ENCODE measurements around the gene FANCG.

Gene FANCG

DNA sequence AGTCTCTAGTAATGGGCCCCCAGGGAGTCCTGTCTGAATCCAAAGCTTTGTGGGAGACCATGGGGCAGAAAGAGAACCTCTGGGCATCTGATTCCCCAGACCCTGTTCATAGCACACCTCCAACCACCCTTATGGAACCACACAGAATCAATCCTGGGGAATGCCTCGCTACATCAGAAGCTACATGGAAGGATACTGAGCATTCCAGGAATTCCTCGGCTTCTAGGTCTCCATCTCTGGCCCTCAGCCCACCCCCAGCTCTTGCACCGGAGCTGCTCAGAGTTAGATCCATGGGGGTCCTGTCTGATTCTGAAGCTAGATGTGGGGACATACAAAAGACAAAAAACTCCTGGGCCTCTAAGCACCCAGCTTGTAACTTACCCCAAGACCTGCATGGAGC, 35.7 kb downstream of the FANCG start:
- Histone ChIP-seq H3K79me1 (replicated peaks; ENCODE audit: low read length, poor library complexity, severe bottlenecking) (peaks cover 4% of the 10 kb centered on the region), H3K9ac (ENCODE audit: low read length) (no peak overlapping the region), H2AFZ (ENCODE audit: low read depth, low read length) (no peak overlapping the region), H3K9me3 (ENCODE audit: control insufficient read depth, low read length) (no peaks in the 10 kb centered on the region), H3K27ac (ENCODE audit: low read length, poor library complexity, severe bottlenecking) (peak overlapping the region; percentile 33), H3K4ac (ENCODE audit: low read depth in 1 of 2, low read length in 2 of 2) (no peak overlapping the region), H2BK15ac (ENCODE audit: low read depth, poor library complexity, severe bottlenecking) (no peak overlapping the region), H3K36me3 (ENCODE audit: control insufficient read depth in 1 of 2, insufficient read depth in 2 of 2, low read depth in 1 of 2, low read length in 2 of 2) (peaks cover 27 to 64% of the 10 kb centered on the region in 2 experiments), H3K4me1 (ENCODE audit: control insufficient read depth, insufficient read depth, low read depth, low read length) (peaks cover 10% of the 10 kb centered on the region), H4K8ac (ENCODE audit: low read length) (no peak overlapping the region), H2BK12ac (ENCODE audit: low read length in 2 of 2) (no peak overlapping the region), H2AK5ac (ENCODE audit: low read length, severe bottlenecking) (no peak overlapping the region), H3K27me3 (ENCODE audit: control insufficient read depth in 1 of 2, insufficient read depth in 1 of 2, low read length in 2 of 2) (no peaks in the 10 kb centered on the region), H3K18ac (ENCODE audit: low read depth in 1 of 2, low read length in 2 of 2) (no peak overlapping the region), H3K23ac (ENCODE audit: low read length in 2 of 2) (no peak overlapping the region), H2BK120ac (ENCODE audit: low read depth, low read length) (no peak overlapping the region), H4K91ac (ENCODE audit: low read length) (no peak overlapping the region), H3K4me3 (ENCODE audit: insufficient read depth in 1 of 2, low read depth in 1 of 2, low read length in 2 of 2) (no peak overlapping the region), H3K14ac (ENCODE audit: low read length in 2 of 2) (no peak overlapping the region), H2BK5ac (ENCODE audit: low read depth, low read length, poor library complexity, severe bottlenecking) (no peak overlapping the region), H3K4me2 (ENCODE audit: low read length, poor library complexity, severe bottlenecking) (no peak overlapping the region)
- no peak for DNase-seq
- WGBS: 90% methylated on average over 2 of the region's 3 CpGs

DNA sequence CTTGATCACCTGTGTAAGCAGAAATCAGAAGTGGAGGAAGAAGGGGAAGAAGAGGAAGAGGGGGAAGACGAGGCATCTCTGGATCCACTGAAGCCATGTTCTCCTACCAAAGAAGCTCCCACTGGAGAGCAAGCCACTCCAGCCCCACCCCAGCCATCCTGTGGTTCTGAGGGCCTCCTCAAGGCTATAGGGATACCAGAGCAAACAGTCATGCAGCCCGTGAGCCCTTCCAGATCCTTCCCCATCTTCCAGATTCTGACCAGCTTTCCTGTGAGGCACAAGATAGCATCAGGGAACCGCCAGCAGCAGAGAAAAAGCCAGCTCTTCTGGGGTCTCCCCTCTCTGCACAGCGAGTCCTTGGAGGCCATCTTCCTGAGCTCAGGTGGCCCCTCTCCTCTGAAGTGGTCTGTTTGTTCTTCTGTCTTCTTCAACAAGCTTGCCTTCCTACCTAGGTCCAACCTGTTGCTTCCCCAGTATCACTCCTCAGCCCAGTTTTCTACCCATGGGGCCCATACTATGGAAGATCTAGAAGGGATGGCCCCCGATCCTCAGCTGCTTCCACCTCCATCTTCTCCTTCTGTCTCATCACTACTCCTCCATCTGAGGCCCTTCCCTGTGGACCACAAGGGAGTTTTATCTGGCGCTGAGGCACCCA, 36.7 kb downstream of the FANCG start:
- no peak overlapping the region for H3K14ac ChIP-seq (ENCODE audit: low read length in 2 of 2)
- H3K27me3 ChIP-seq (ENCODE audit: control insufficient read depth in 1 of 2, insufficient read depth in 1 of 2, low read length in 2 of 2): no peaks in the 10 kb centered on the region
- H2BK5ac ChIP-seq (ENCODE audit: low read depth, low read length, poor library complexity, severe bottlenecking): no peak overlapping the region
- H3K9me3 ChIP-seq (ENCODE audit: control insufficient read depth, low read length): no peaks in the 10 kb centered on the region
- H2BK120ac ChIP-seq (ENCODE audit: low read depth, low read length): no peak overlapping the region
- H3K18ac ChIP-seq (ENCODE audit: low read depth in 1 of 2, low read length in 2 of 2): no peak overlapping the region
- no peak overlapping the region for H2BK12ac ChIP-seq (ENCODE audit: low read length in 2 of 2)
- no peak overlapping the region for H3K27ac ChIP-seq (ENCODE audit: low read length, poor library complexity, severe bottlenecking)
- H2AK5ac ChIP-seq (ENCODE audit: low read length, severe bottlenecking): no peak overlapping the region
- 95% methylated on average over 6 of the region's 6 CpGs for WGBS
- no peak overlapping the region for H3K4ac ChIP-seq (ENCODE audit: low read depth in 1 of 2, low read length in 2 of 2)
- H3K79me1 ChIP-seq (replicated peaks; ENCODE audit: low read length, poor library complexity, severe bottlenecking): peaks cover 4% of the 10 kb centered on the region
- peaks cover 10% of the 10 kb centered on the region for H3K4me1 ChIP-seq (ENCODE audit: control insufficient read depth, insufficient read depth, low read depth, low read length)
- no peak overlapping the region for H4K8ac ChIP-seq (ENCODE audit: low read length)
- H3K4me2 ChIP-seq (ENCODE audit: low read length, poor library complexity, severe bottlenecking): no peak overlapping the region
- peaks cover 24 to 55% of the 10 kb centered on the region in 2 experiments for H3K36me3 ChIP-seq (ENCODE audit: control insufficient read depth in 1 of 2, insufficient read depth in 2 of 2, low read depth in 1 of 2, low read length in 2 of 2)
- no peak overlapping the region for H3K4me3 ChIP-seq (ENCODE audit: insufficient read depth in 1 of 2, low read depth in 1 of 2, low read length in 2 of 2)
- no peak overlapping the region for H4K91ac ChIP-seq (ENCODE audit: low read length)
- H3K23ac ChIP-seq (ENCODE audit: low read length in 2 of 2): no peak overlapping the region
- H2AFZ ChIP-seq (ENCODE audit: low read depth, low read length): no peak overlapping the region
- DNase-seq: no peak
- no peak overlapping the region for H3K9ac ChIP-seq (ENCODE audit: low read length)
- H2BK15ac ChIP-seq (ENCODE audit: low read depth, poor library complexity, severe bottlenecking): no peak overlapping the region

DNA sequence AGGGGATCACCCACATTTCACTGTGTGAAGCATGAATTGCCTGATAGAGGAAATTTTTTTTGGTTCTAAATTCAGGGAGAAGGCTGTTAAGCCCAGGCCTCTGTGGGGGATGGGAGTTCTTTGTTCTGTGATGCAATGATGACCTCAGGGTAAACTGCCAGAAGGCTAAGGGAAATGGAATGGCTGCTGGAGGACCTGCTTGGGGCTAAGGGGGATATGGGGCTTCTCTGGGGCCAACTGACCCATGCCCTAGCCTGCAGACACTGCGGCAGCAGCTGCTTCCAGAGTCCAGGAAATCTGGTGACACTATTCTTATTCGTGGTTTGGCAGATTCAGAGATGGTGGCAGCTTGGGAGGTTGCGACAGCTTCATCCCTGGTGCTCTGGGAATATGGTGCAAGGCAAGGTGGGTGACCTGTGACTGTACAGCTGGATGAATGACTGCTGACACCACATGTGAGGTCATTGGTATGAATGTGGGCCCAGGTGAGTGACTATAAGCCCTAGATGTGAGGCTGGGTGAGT, 37.6 kb downstream of the FANCG start:
- H2BK120ac ChIP-seq (ENCODE audit: low read depth, low read length): no peak overlapping the region
- peak overlapping the region; percentile 33 for H3K9ac ChIP-seq (ENCODE audit: low read length)
- no peak overlapping the region for H2BK5ac ChIP-seq (ENCODE audit: low read depth, low read length, poor library complexity, severe bottlenecking)
- no peaks in the 10 kb centered on the region for H3K27me3 ChIP-seq (ENCODE audit: control insufficient read depth in 1 of 2, insufficient read depth in 1 of 2, low read length in 2 of 2)
- no peak overlapping the region for H4K91ac ChIP-seq (ENCODE audit: low read length)
- no peak overlapping the region for H3K14ac ChIP-seq (ENCODE audit: low read length in 2 of 2)
- no peak overlapping the region for H2BK15ac ChIP-seq (ENCODE audit: low read depth, poor library complexity, severe bottlenecking)
- WGBS: 91% methylated on average over 3 of the region's 3 CpGs
- H3K4ac ChIP-seq (ENCODE audit: low read depth in 1 of 2, low read length in 2 of 2): no peak overlapping the region
- H3K18ac ChIP-seq (ENCODE audit: low read depth in 1 of 2, low read length in 2 of 2): peak overlapping the region in 1 of 2 experiments; percentile 42
- H4K8ac ChIP-seq (ENCODE audit: low read length): no peak overlapping the region
- peaks cover 22 to 52% of the 10 kb centered on the region in 2 experiments for H3K36me3 ChIP-seq (ENCODE audit: control insufficient read depth in 1 of 2, insufficient read depth in 2 of 2, low read depth in 1 of 2, low read length in 2 of 2)
- H3K4me2 ChIP-seq (ENCODE audit: low read length, poor library complexity, severe bottlenecking): no peak overlapping the region
- no peak overlapping the region for H2AFZ ChIP-seq (ENCODE audit: low read depth, low read length)
- H3K4me1 ChIP-seq (ENCODE audit: control insufficient read depth, insufficient read depth, low read depth, low read length): peaks cover 10% of the 10 kb centered on the region
- H3K23ac ChIP-seq (ENCODE audit: low read length in 2 of 2): no peak overlapping the region
- H2AK5ac ChIP-seq (ENCODE audit: low read length, severe bottlenecking): no peak overlapping the region
- H3K79me1 ChIP-seq (replicated peaks; ENCODE audit: low read length, poor library complexity, severe bottlenecking): peaks cover 4% of the 10 kb centered on the region
- peak; percentile 66 for DNase-seq
- H2BK12ac ChIP-seq (ENCODE audit: low read length in 2 of 2): no peak overlapping the region
- H3K27ac ChIP-seq (ENCODE audit: low read length, poor library complexity, severe bottlenecking): no peak overlapping the region
- no peaks in the 10 kb centered on the region for H3K9me3 ChIP-seq (ENCODE audit: control insufficient read depth, low read length)
- H3K4me3 ChIP-seq (ENCODE audit: insufficient read depth in 1 of 2, low read depth in 1 of 2, low read length in 2 of 2): no peak overlapping the region

DNA sequence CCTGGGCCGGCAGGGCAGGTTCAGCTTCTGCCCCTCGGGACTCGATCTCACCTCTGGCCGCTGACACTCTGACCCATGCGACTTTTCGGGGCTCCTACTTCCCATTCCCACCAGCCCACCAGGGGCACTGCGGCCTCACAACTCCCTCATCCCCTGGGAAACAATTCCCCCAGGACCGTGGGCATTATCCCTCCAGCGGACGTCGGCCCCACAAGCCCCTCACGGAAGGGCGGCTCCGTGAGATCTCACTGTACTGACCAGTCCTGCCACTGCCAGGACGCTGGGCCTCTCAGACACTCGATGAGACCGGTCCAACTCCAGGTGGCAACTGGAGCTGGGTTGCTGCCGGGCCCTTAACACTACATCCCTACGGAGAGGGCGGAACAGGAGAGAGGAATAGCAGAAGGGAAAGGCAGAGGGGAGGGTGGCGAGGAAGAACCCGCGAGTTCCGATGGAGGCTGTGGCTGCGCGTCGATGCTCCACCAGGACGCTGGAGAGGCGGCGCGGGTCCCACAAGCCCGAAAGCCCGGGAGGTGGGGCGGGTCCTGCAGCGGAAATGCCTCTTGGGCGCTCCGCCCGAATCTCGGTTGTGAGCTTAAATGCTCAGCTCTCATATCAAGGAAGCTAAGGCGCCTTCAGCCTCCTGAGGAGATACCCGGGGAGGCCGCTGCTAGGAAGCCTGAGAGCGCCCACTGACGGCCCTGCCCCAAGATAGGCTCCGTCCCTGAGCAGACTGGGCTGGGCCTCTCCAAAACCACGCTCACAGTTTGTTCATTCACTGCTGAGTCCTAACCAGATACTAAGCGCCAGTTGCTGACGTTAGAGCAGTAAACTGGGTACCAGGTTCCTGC, 43.7 kb downstream of the FANCG start:
- Histone ChIP-seq H2BK12ac (ENCODE audit: low read length in 2 of 2) (no peak overlapping the region), H3K4me3 (ENCODE audit: insufficient read depth in 1 of 2, low read depth in 1 of 2, low read length in 2 of 2) (peak overlapping the region; percentile 12 to 70), H3K27me3 (ENCODE audit: control insufficient read depth in 1 of 2, insufficient read depth in 1 of 2, low read length in 2 of 2) (no peaks in the 10 kb centered on the region), H3K9me3 (ENCODE audit: control insufficient read depth, low read length) (no peaks in the 10 kb centered on the region), H4K8ac (ENCODE audit: low read length) (no peak overlapping the region), H3K14ac (ENCODE audit: low read length in 2 of 2) (no peak overlapping the region), H2BK120ac (ENCODE audit: low read depth, low read length) (no peak overlapping the region), H3K36me3 (ENCODE audit: control insufficient read depth in 1 of 2, insufficient read depth in 2 of 2, low read depth in 1 of 2, low read length in 2 of 2) (peaks cover 18 to 34% of the 10 kb centered on the region in 2 experiments), H2BK15ac (ENCODE audit: low read depth, poor library complexity, severe bottlenecking) (no peak overlapping the region), H2BK5ac (ENCODE audit: low read depth, low read length, poor library complexity, severe bottlenecking) (no peak overlapping the region), H2AK5ac (ENCODE audit: low read length, severe bottlenecking) (no peak overlapping the region), H3K4me1 (ENCODE audit: control insufficient read depth, insufficient read depth, low read depth, low read length) (no peaks in the 10 kb centered on the region), H2AFZ (ENCODE audit: low read depth, low read length) (no peak overlapping the region), H3K18ac (ENCODE audit: low read depth in 1 of 2, low read length in 2 of 2) (no peak overlapping the region), H4K91ac (ENCODE audit: low read length) (no peak overlapping the region), H3K4ac (ENCODE audit: low read depth in 1 of 2, low read length in 2 of 2) (no peak overlapping the region), H3K4me2 (ENCODE audit: low read length, poor library complexity, severe bottlenecking) (no peak overlapping the region), H3K23ac (ENCODE audit: low read length in 2 of 2) (no peak overlapping the region), H3K27ac (ENCODE audit: low read length, poor library complexity, severe bottlenecking) (no peak overlapping the region), H3K79me1 (replicated peaks; ENCODE audit: low read length, poor library complexity, severe bottlenecking) (no peaks in the 10 kb centered on the region), H3K9ac (ENCODE audit: low read length) (peak overlapping the region; percentile 78)
- WGBS: 96% methylated on average over 47 of the region's 48 CpGs
- no peak for DNase-seq

Measured in mesenchymal stem cell (in vitro differentiated cells and primary cell).